HG03460 (cell line): Measurements from ENCODE around the gene TEX101.
"Not testable (repeated sequence)": the region's sequence is repeated elsewhere in the genome, so short reads cannot be mapped to it uniquely, and the experiment has no call there.

ENCODE experiments used
- ATAC-seq: cut with Tn5 transposase; IDR thresholded peaks from one replicate; pipeline ENCODE4 v1.9.1; 2021; ENCODE audit not compliant: unreplicated experiment

Gene TEX101

GRCh38 chr19:43416951-43417623, 2.4 kb downstream of the TEX101 start:
- no peak for ATAC-seq

GRCh38 chr19:43420954-43421353, 6.3 kb downstream of the TEX101 start:
- no peak for ATAC-seq

GRCh38 chr19:43422000-43422688, 7.5 kb downstream of the TEX101 start:
- no peak for ATAC-seq

DNA sequence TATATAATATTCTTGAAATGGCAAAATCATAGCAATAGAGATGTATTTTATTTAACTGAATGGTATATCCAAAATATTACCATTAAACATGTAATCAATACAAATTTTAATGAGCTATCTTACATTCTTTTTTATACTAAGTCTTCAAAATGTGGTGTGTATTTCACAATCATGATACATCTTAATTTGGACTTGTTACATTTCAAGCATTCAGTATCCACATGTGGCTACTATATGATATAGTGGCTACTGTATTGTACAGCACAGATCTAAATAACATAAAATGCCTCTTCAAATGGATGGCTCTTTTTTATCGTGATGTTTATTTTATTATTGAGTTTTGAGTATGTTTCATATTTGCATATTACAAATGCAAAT, 8.0 kb downstream of the TEX101 start:
- no peak for ATAC-seq

GRCh38 chr19:43423779-43424178, 9.1 kb downstream of the TEX101 start:
- ATAC-seq, result no peak

DNA sequence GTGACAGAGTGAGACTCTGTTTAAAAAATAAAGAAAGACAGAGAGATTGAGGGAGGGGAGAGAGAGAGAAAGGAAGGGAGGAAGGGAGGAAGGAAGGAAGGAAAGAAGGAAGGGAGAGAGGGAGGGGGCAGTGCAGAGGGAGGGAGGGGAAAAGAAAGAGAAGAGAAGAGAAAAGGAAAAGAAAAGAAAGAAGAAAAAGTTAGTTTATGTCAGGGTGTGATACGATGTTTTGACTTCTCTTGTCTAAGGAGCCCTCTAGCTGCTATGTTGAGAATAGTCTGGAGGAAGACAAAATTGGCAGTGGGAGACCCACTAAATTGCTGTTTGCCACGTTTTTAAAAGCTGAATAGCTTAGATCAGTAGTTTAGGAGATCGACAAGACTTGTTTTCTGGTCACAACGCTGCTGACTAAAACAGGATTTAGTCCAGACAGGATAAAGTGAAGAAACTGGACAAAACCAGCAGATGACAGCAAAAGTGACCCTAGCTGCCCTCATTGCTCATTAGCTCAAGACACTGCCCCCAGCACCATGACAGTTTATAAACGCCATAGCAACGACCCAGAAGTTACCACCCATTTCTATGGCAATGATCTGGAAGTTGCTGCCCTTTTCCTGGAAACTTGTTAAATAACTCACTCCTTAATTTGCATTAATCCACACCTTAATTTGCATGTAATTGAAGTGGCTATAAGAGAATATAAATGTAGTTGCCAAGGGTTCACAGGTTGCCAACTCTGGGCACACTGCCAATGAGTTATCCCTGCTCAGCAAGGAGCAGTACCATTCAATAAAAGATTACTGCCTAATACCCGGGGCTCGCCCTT, 11.1 kb downstream of the TEX101 start:
- ATAC-seq, result no peak

DNA sequence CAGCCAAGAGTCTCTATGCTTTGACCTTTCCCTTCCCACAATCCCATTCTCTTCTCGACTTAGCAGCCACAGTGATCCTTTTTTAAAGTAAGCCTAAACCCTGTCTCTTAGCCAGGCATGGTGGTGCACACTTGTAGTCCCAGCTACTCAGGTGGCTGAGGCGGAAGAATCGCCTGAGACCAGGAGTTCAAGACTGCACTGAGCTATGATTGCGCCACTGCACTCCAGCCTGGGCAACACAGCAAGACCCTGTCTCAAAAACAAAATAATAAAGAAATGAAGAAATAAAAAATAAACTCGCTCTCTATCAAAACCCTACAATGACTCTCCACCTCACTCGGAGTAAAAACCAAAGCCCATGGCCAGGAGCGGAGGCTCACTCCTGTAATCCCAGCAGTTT, 14.7 kb downstream of the TEX101 start:
- ATAC-seq, result no peak

DNA sequence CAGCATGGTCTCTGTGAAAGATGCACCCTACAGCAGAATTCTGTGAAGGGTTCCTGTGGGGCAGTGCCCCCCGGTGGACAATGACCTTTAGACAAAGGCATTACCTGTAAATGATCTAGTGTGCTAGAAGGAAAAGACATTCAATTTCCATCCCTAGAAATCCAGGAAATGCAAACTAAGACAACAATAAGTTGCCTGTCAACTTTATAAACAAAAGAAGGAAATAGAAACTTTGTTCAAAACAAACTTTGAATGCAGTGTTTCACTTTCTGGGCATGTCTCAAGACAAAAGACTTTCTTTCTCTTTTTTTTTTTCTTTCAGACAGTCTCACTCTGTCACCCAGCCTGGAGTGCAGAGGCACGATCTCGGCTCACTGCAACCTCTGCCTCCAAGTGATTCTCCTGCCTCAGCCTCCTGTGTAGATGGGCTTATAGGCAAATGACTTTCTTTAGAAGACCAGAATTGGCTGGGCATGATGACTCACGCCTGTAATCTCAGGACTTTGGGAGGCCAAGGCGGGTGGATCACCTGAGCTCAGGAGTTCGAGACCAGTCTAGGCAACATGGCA, 15.5 kb downstream of the TEX101 start:
- no peak for ATAC-seq

- ATAC-seq, result no peak
Measured at GRCh38 chr19:43430976-43431375, 16.3 kb downstream of the TEX101 start.

GRCh38 chr19:43433358-43433673, 18.6 kb downstream of the TEX101 start:
- no peak for ATAC-seq

GRCh38 chr19:43433689-43434088, 19.0 kb downstream of the TEX101 start:
- ATAC-seq, result no peak

GRCh38 chr19:43435775-43436174, 21.1 kb downstream of the TEX101 start:
- ATAC-seq, result no peak

GRCh38 chr19:43437284-43437683, 22.6 kb downstream of the TEX101 start:
- not testable (repeated sequence) for ATAC-seq

GRCh38 chr19:43437712-43438111, 23.0 kb downstream of the TEX101 start:
- no peak for ATAC-seq

GRCh38 chr19:43438291-43439031, 23.8 kb downstream of the TEX101 start:
- ATAC-seq, result no peak

DNA sequence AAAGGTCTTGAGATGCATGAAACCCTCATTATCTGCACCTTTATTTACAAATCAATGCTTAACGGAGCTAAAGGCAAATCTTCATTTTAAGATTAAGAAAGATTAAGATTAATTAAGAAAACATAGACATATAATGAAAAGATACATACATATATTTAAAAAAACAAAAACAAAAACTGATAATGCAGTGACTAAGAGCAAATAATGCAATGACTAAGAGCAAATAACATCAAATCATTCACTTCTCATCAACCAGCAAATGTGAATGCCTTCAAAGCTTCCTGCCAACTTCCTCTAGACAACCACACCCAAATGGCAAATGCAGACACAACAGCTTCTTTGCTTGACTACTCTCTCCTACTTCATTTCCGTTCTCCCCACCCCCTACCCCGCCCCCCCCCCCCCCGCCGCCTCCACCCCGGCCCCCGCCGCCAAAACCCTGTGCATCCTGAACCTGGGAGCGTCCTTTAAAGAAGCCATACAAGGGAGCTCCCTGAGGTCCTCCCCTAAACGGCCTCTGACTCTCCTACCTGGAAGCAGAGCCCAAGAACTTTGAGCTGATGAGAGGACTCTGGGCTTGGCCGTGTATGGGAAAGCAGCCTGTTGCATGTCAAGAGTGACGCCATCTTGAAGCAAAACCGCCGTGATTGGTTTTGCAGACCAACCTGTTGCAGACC, 24.5 kb downstream of the TEX101 start:
- no peak for ATAC-seq

DNA sequence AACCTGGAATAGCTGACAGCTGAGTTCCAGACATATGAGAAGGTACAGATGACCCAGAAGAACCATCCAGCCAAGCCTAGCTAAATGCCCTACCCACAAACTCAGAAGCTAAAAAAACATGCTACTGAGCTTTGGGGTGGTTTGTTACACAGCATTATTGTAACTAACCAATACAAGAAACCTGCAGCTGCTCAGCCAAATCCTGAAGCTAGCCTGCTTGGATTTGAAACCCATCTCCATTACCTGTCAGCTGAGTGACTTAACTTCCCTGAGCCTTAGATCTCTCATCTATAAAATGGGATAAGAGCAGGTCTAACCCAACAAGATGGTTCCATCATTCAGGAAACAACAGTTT, 25.0 kb downstream of the TEX101 start:
- no peak for ATAC-seq

GRCh38 chr19:43441716-43442115, 27.0 kb downstream of the TEX101 start:
- no peak for ATAC-seq

DNA sequence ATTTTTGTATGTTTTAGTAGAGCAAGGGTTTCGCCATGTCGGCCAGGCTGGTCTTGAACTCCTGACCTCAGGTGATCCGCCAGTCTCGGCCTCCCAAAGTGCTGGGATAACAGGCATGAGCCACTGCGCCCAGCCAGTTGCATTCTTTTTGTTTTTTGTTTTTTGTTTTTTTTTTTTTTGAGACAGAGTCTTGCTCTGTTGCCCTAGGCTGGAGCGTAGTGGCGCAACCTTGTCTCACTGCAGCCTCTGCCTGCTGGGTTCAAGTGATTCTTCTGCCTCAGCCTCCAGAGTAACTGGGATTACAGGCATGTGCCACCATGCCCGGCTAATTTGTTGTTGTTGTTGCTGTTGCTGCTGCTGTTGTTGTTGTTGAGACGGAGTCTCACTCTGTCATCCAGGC, 29.4 kb downstream of the TEX101 start:
- not testable (repeated sequence) for ATAC-seq

- no peak for ATAC-seq
Measured at GRCh38 chr19:43444531-43445287, 30.0 kb downstream of the TEX101 start.
